ENCODE data around the gene APOD. TPM values are rescaled to one million over a fixed set of nuclear protein-coding genes. Genes with fewer than 3 reads are reported as not detected.
"Not testable (repeated sequence)": the region's sequence is repeated elsewhere in the genome, so short reads cannot be mapped to it uniquely, and the experiment has no call there.

The APOD gene
- total and polyA plus RNA-seq, 9 of the 15 experiments (the other 6 are each of a cell fraction or from before 2014, with no cell fraction given) = 0.18 to 0.50 (median 0.35) TPM; not detected in 1

DNA sequence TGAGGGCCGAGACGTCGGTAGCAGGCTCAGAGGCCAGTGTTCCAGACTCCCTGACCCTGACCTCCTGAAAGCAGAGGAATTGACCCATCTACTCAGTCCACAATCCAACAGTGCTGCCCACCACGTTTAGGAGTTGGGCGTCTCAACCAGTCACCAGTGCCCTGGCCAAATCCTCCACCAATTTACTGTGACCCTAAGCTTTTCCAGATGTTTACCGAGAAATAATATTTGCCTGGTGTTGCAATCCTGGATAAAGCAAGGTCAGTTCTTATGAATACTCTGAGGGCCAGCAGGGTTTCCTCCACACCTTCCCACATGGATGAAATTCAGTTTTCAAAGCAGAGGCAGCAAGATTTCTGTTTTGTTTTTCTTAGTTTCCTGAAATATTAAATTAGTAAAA, 7.5 kb upstream of the APOD start (continued):
- TF ChIP-seq NFIC (IDR thresholded peaks at IDR 0.05) (no peak), ZNF24 (IDR thresholded peaks at IDR 0.05) (no peak)

- in situ Hi-C loops (cut with MboI); H4K20me1 ChIP-seq (replicated peaks; ENCODE audit: control insufficient read depth, insufficient read depth, low read length); POLR2A ChIA-PET; H3K9ac ChIP-seq (ENCODE audit: insufficient read depth in 1 of 2, low read depth in 2 of 2, low read length in 2 of 2); H3K4me1 ChIP-seq (replicated peaks in 1 of 2; ENCODE audit: control insufficient read depth in 2 of 2, insufficient read depth in 2 of 2, low read length in 2 of 2); H3K27ac ChIP-seq (ENCODE audit: extremely low read depth, low read depth, low read length); H3K4me2 ChIP-seq (ENCODE audit: insufficient read depth, low read length); H3K9me1 ChIP-seq (ENCODE audit: control insufficient read depth, insufficient read depth, low read length); FAIRE-seq; DNase-seq (ENCODE audit: extremely low read depth in 1 of 4, low spot score in 3 of 4); BruUV-seq (replicated peaks); H3K79me2 ChIP-seq (ENCODE audit: control insufficient read depth, insufficient read depth, low read length); CTCF ChIA-PET (ENCODE audit: low intra/inter-chr PET ratio); H3K9me3 ChIP-seq (replicated peaks; ENCODE audit: control insufficient read depth, insufficient read depth, low read depth, low read length); H3K36me3 ChIP-seq (ENCODE audit: control insufficient read depth, insufficient read depth, low read length); H2AFZ ChIP-seq (ENCODE audit: low read depth, low read length); intact Hi-C loops (cut with micrococcal nuclease); ATAC-seq; H3K4me3 ChIP-seq: not testable (repeated sequence)
- peaks cover 15 to 28% of the 10 kb centered on the region in 2 experiments; a peak in 3 of 5 replicates for H3K27me3 ChIP-seq (ENCODE audit: control insufficient read depth in 2 of 2, insufficient read depth in 2 of 2, low read length in 2 of 2)
- WGBS (ENCODE audit: insufficient coverage, low coverage, missing lambda C conversion rate) = 10% methylated on average over 2 of the region's 2 CpGs
Measured at GRCh38 chr3:195590381-195590780, 6.6 kb upstream of the APOD start.

DNA sequence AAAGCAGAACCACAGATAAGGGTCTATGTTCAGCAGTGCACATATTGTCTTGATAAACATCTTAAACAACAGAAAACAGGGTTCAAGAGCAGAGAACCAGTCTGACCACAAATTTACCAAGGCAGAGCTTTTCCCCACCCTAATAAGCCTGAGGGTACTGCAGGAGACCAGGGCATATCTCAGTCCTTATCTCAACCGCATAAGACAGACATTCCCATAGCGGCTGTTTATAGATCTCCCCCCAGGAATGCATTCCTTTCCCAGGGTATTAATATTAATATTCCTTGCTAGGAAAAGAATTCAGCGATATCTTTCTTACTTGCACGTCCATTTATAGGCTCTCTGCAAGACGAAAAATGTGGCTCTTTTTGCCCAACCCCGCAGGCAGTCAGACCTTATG, 6.1 kb upstream of the APOD start:
- H3K36me3 ChIP-seq (ENCODE audit: control insufficient read depth, insufficient read depth, low read length); H3K9me3 ChIP-seq (replicated peaks; ENCODE audit: control insufficient read depth, insufficient read depth, low read depth, low read length); H3K79me2 ChIP-seq (ENCODE audit: control insufficient read depth, insufficient read depth, low read length); H2AFZ ChIP-seq (ENCODE audit: low read depth, low read length); CTCF ChIA-PET (ENCODE audit: low intra/inter-chr PET ratio); H3K4me1 ChIP-seq (replicated peaks in 1 of 2; ENCODE audit: control insufficient read depth in 2 of 2, insufficient read depth in 2 of 2, low read length in 2 of 2); H3K27ac ChIP-seq (ENCODE audit: extremely low read depth, low read depth, low read length); POLR2A ChIA-PET; BruUV-seq (replicated peaks); ATAC-seq; H3K4me3 ChIP-seq; H3K9me1 ChIP-seq (ENCODE audit: control insufficient read depth, insufficient read depth, low read length); H4K20me1 ChIP-seq (replicated peaks; ENCODE audit: control insufficient read depth, insufficient read depth, low read length); H3K4me2 ChIP-seq (ENCODE audit: insufficient read depth, low read length); DNase-seq (ENCODE audit: extremely low read depth in 1 of 4, low spot score in 3 of 4); in situ Hi-C loops (cut with MboI); intact Hi-C loops (cut with micrococcal nuclease); FAIRE-seq; H3K9ac ChIP-seq (ENCODE audit: insufficient read depth in 1 of 2, low read depth in 2 of 2, low read length in 2 of 2): not testable (repeated sequence)
- 1% methylated on average over 6 of the region's 6 CpGs for WGBS (ENCODE audit: insufficient coverage, low coverage, missing lambda C conversion rate)
- peaks cover 15 to 24% of the 10 kb centered on the region in 2 experiments; a peak in 3 of 5 replicates for H3K27me3 ChIP-seq (ENCODE audit: control insufficient read depth in 2 of 2, insufficient read depth in 2 of 2, low read length in 2 of 2)
